Prostate gland (tissue), 2 donors: ENCODE results near the gene TMEM86B.

Experiments
- POLR2A ChIP-seq: fragments of 450-650 bp; IDR thresholded peaks from one replicate; pipeline ENCODE4 v1.6.1; 2016; ENCODE audit warnings: antibody characterized with exemption, mild to moderate bottlenecking
- TF ChIP-seq, protein P1 (sequence below), 4 experiments: fragments of 200-600 bp in 2 of 4; fragments of 450-650 bp in 2 of 4; sonication (generic) in 2 of 4; IDR thresholded peaks; 1 replicate in 3 of 4; 2 replicates in 1 of 4; pipeline ENCODE4 v1.5.1; 2016 to 2019; ENCODE audit warnings: antibody characterized with exemption in 4 of 4, mild to moderate bottlenecking in 2 of 4, moderate library complexity in 2 of 4

- no peak for TF ChIP-seq POLR2A
- TF ChIP-seq, protein P1, sequence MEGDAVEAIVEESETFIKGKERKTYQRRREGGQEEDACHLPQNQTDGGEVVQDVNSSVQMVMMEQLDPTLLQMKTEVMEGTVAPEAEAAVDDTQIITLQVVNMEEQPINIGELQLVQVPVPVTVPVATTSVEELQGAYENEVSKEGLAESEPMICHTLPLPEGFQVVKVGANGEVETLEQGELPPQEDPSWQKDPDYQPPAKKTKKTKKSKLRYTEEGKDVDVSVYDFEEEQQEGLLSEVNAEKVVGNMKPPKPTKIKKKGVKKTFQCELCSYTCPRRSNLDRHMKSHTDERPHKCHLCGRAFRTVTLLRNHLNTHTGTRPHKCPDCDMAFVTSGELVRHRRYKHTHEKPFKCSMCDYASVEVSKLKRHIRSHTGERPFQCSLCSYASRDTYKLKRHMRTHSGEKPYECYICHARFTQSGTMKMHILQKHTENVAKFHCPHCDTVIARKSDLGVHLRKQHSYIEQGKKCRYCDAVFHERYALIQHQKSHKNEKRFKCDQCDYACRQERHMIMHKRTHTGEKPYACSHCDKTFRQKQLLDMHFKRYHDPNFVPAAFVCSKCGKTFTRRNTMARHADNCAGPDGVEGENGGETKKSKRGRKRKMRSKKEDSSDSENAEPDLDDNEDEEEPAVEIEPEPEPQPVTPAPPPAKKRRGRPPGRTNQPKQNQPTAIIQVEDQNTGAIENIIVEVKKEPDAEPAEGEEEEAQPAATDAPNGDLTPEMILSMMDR (IDR thresholded peaks at IDR 0.05), result no peak
Measured at GRCh38 chr19:55226273-55226672, 2.3 kb downstream of the TMEM86B start.
